H9 (cell line): ENCODE measurements around the gene TTC12. TPM values are rescaled to one million over a fixed set of nuclear protein-coding genes. Genes with fewer than 3 reads are reported as not detected.

Experiments
- DNase-seq: peaks from one replicate; pipeline ENCODE4 v3.0.0-alpha.2; 2017
- H2AFZ ChIP-seq: one replicate; pipeline ENCODE4 v1.6.1; 2013; ENCODE audit warnings: mild to moderate bottlenecking, low read length, control low read depth, moderate library complexity
- H2AK5ac ChIP-seq: 2 replicates; pipeline ENCODE4 v1.6.1; 2013; ENCODE audit warnings: low read length, control low read depth, mixed read lengths; ENCODE audit not compliant: insufficient read length
- H2BK120ac ChIP-seq: one replicate; pipeline ENCODE4 v1.6.1; 2013; ENCODE audit warnings: low read depth, mild to moderate bottlenecking, low read length, control low read depth, inconsistent platforms; ENCODE audit not compliant: poor library complexity, severe bottlenecking
- H2BK12ac ChIP-seq: 2 replicates; pipeline ENCODE4 v1.6.1; 2013; ENCODE audit warnings: low read length, control low read depth, mixed read lengths, low read depth; ENCODE audit not compliant: insufficient read length
- H2BK15ac ChIP-seq: 2 replicates; pipeline ENCODE4 v1.6.1; 2013; ENCODE audit warnings: low read depth, low read length, control low read depth
- H2BK20ac ChIP-seq: one replicate; pipeline ENCODE4 v1.6.1; 2013; ENCODE audit warnings: low read depth, mild to moderate bottlenecking, low read length, control low read depth, inconsistent platforms; ENCODE audit not compliant: poor library complexity, severe bottlenecking
- H2BK5ac ChIP-seq: 2 replicates; pipeline ENCODE4 v1.6.1; 2013; ENCODE audit warnings: low read length, control low read depth, mixed read lengths; ENCODE audit not compliant: insufficient read length
- H3K14ac ChIP-seq: 2 replicates; pipeline ENCODE4 v1.6.1; 2013; ENCODE audit warnings: low read length, control low read depth; ENCODE audit not compliant: insufficient read depth
- H3K18ac ChIP-seq: 2 replicates; pipeline ENCODE4 v1.6.1; 2013; ENCODE audit warnings: low read depth, mild to moderate bottlenecking, mixed read lengths, low read length, control low read depth; ENCODE audit not compliant: insufficient read length
- H3K23ac ChIP-seq: 2 replicates; pipeline ENCODE4 v1.6.1; 2013; ENCODE audit warnings: low read length, control low read depth, mixed read lengths, low read depth; ENCODE audit not compliant: insufficient read length
- H3K23me2 ChIP-seq: 2 replicates; pipeline ENCODE4 v1.6.1; 2013; ENCODE audit warnings: low read depth, mild to moderate bottlenecking, mixed read lengths, low read length, control low read depth; ENCODE audit not compliant: insufficient read length, poor library complexity, severe bottlenecking
- H3K27ac ChIP-seq: 2 replicates; pipeline ENCODE4 v1.5.1; 2013; ENCODE audit warnings: low read length, control low read depth, mixed read lengths, low read depth; ENCODE audit not compliant: insufficient read length
- H3K27me3 ChIP-seq: 2 replicates; pipeline ENCODE4 v1.6.1; 2013; ENCODE audit warnings: low read length, control low read depth, inconsistent platforms; ENCODE audit not compliant: insufficient read depth
- H3K4ac ChIP-seq: 2 replicates; pipeline ENCODE4 v1.6.1; 2013; ENCODE audit warnings: low read depth, mild to moderate bottlenecking, control low read depth, inconsistent platforms, low read length, moderate library complexity
- H3K4me1 ChIP-seq: 2 replicates; pipeline ENCODE4 v1.6.1; 2013; ENCODE audit warnings: low read length, control low read depth, inconsistent platforms; ENCODE audit not compliant: insufficient read depth
- H3K4me2 ChIP-seq: 2 replicates; pipeline ENCODE4 v1.6.1; 2013; ENCODE audit warnings: low read length, control low read depth, mixed read lengths; ENCODE audit not compliant: insufficient read length, insufficient read depth
- H3K56ac ChIP-seq: 2 replicates; pipeline ENCODE4 v1.6.1; 2013; ENCODE audit warnings: low read depth, mild to moderate bottlenecking, mixed read lengths, low read length, control low read depth; ENCODE audit not compliant: insufficient read length
- H3K79me1 ChIP-seq: 2 replicates; pipeline ENCODE4 v1.6.1; 2013; ENCODE audit warnings: low read depth, mild to moderate bottlenecking, moderate library complexity, low read length, control low read depth, inconsistent platforms; ENCODE audit not compliant: insufficient read depth, poor library complexity, severe bottlenecking
- H3K79me2 ChIP-seq: 2 replicates; pipeline ENCODE4 v1.6.1; 2013; ENCODE audit warnings: low read length, control low read depth, inconsistent platforms; ENCODE audit not compliant: insufficient read depth
- H3K9ac ChIP-seq: 2 replicates; pipeline ENCODE4 v1.6.1; 2013; ENCODE audit warnings: low read length, control low read depth, mixed read lengths; ENCODE audit not compliant: insufficient read length; ENCODE audit errors: extremely low read depth
- H3K9me3 ChIP-seq: one replicate; pipeline ENCODE4 v1.6.1; 2013; ENCODE audit warnings: low read depth, low read length, inconsistent platforms; ENCODE audit not compliant: control insufficient read depth
- H3T11ph ChIP-seq: one replicate; pipeline ENCODE4 v1.6.1; 2013; ENCODE audit warnings: mild to moderate bottlenecking, low read length, control low read depth, inconsistent platforms
- H4K20me1 ChIP-seq: one replicate; pipeline ENCODE4 v1.6.1; 2013; ENCODE audit not compliant: control insufficient read depth, insufficient read length, insufficient read depth
- H4K5ac ChIP-seq: 2 replicates; pipeline ENCODE4 v1.6.1; 2013; ENCODE audit warnings: low read depth, mild to moderate bottlenecking, mixed read lengths, low read length, control low read depth; ENCODE audit not compliant: insufficient read length
- H4K8ac ChIP-seq: replicated peaks from 2 replicates; pipeline ENCODE4 v1.6.1; 2013; ENCODE audit warnings: low read length, control low read depth, mixed read lengths, low read depth; ENCODE audit not compliant: insufficient read length
- H4K91ac ChIP-seq: 2 replicates; pipeline ENCODE4 v1.6.1; 2013; ENCODE audit warnings: low read depth, mild to moderate bottlenecking, moderate library complexity, mixed read lengths, low read length, control low read depth; ENCODE audit not compliant: insufficient read length
- H3K27ac Mint-ChIP-seq, 3 experiments: 2 replicates in 2 of 3; 3 replicates in 1 of 3; pipeline ENCODE4 v1.8.0; 2020 to 2021; ENCODE audit warnings: mixed read lengths in 3 of 3, mild to moderate bottlenecking in 1 of 3, moderate library complexity in 1 of 3
- H3K27me3 Mint-ChIP-seq: 2 replicates; pipeline ENCODE4 v1.8.0; 2021; ENCODE audit warnings: low read depth, mild to moderate bottlenecking, moderate library complexity, mixed read lengths
- H3K36me3 Mint-ChIP-seq, 3 experiments: 2 replicates in 2 of 3; 3 replicates in 1 of 3; pipeline ENCODE4 v1.8.0; 2020 to 2021; ENCODE audit warnings: low read depth in 3 of 3, mixed read lengths in 3 of 3; ENCODE audit not compliant: insufficient read depth in 1 of 3
- H3K4me1 Mint-ChIP-seq, 2 experiments: 2 replicates each; pipeline ENCODE4 v1.8.0; 2020; ENCODE audit warnings: mixed read lengths in 2 of 2
- H3K4me3 Mint-ChIP-seq, 2 experiments: 2 replicates in 1 of 2; 3 replicates in 1 of 2; pipeline ENCODE4 v1.8.0; 2020 to 2021; ENCODE audit warnings: mild to moderate bottlenecking in 2 of 2, mixed read lengths in 2 of 2, moderate library complexity in 1 of 2
- H3K9me3 Mint-ChIP-seq, 2 experiments: 2 replicates in 1 of 2; 3 replicates in 1 of 2; pipeline ENCODE4 v1.8.0; 2020; ENCODE audit warnings: mild to moderate bottlenecking in 2 of 2, mixed read lengths in 2 of 2, moderate library complexity in 1 of 2
- WGBS: extraction: QIAGEN DNeasy Blood & Tissue Kit; methylation state at CpG from one replicate; pipeline ENCODE4 v1.1.7; 2013; ENCODE audit warnings: missing lambda C conversion rate, low lambda C conversion rate, mixed read lengths; ENCODE audit not compliant: insufficient read length; ENCODE audit errors: extremely low coverage; 5-methylcytosine and 5-hydroxymethylcytosine counted together
- total RNA-seq: library from RNA; stranded (reverse); gene quantifications from 2 replicates; pipeline ENCODE4 v1.2.1, GENCODE V29; 2021
- TF ChIP-seq, protein P1 (sequence below): fragments of 200-600 bp; sonication (generic); conservative IDR thresholded peaks from 3 replicates; pipeline ENCODE4 v1.8.0; 2021; ENCODE audit warnings: antibody characterized with exemption, mild to moderate bottlenecking

TTC12 gene
- total RNA-seq, 1 experiment from 2014 or later, result 8.3 TPM

DNA sequence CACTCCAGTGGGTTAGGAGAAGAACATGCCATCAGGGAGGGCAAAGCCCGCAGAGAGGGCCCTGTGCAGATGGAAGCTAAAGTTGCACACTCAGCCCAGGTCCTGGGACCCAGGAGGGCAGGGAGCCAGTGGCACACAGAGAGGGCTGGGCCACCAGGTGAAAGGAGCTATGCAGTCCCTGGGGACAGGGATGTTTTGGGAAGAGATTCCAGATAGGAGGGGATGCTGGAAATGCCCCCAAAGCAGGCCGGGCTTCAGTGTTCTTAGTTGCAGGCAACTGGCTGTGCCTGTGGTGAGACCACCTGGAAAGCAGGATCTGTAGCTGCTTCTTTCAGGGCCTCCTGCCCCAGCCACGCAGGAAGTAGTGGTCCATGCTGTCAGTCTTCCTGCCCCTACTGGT lies 92.8 kb downstream of the TTC12 start:
- WGBS, result no CpG with 5 or more reads among the region's 3 CpGs

More for the DNA sequence above, 92.8 kb downstream of the TTC12 start:
- no peak overlapping the region for H3K4me2 ChIP-seq
- no peak overlapping the region for H3T11ph ChIP-seq
- H3K9me3 ChIP-seq, result no peaks in the 10 kb centered on the region
- H2BK15ac ChIP-seq, result no peak overlapping the region
- no peak overlapping the region for H3K14ac ChIP-seq
- H4K20me1 ChIP-seq, result no peaks in the 10 kb centered on the region
- Mint-ChIP-seq H3K27me3 (peaks cover 21% of the 10 kb centered on the region), H3K9me3 (no peaks in the 10 kb centered on the region), H3K4me1 (peaks cover 10 to 23% of the 10 kb centered on the region in 2 experiments), H3K36me3 (no peaks in the 10 kb centered on the region), H3K4me3 (no peak overlapping the region), H3K27ac (peak overlapping the region in 1 of 3 experiments; percentile 90; a peak in 1 of 7 replicates)
- H4K91ac ChIP-seq, result no peak overlapping the region
- no peak overlapping the region for H2BK120ac ChIP-seq
- no peak for DNase-seq
- H3K56ac ChIP-seq, result no peak overlapping the region
- no peaks in the 10 kb centered on the region for H3K79me2 ChIP-seq
- no peak overlapping the region for H3K4ac ChIP-seq
- H3K23me2 ChIP-seq, result no peaks in the 10 kb centered on the region
- H3K4me1 ChIP-seq, result no peaks in the 10 kb centered on the region
- no peak overlapping the region for H4K5ac ChIP-seq
- H3K9ac ChIP-seq, result no peak overlapping the region
- H2BK5ac ChIP-seq, result no peak overlapping the region
- no peak overlapping the region for H2BK20ac ChIP-seq
- TF ChIP-seq, protein P1, sequence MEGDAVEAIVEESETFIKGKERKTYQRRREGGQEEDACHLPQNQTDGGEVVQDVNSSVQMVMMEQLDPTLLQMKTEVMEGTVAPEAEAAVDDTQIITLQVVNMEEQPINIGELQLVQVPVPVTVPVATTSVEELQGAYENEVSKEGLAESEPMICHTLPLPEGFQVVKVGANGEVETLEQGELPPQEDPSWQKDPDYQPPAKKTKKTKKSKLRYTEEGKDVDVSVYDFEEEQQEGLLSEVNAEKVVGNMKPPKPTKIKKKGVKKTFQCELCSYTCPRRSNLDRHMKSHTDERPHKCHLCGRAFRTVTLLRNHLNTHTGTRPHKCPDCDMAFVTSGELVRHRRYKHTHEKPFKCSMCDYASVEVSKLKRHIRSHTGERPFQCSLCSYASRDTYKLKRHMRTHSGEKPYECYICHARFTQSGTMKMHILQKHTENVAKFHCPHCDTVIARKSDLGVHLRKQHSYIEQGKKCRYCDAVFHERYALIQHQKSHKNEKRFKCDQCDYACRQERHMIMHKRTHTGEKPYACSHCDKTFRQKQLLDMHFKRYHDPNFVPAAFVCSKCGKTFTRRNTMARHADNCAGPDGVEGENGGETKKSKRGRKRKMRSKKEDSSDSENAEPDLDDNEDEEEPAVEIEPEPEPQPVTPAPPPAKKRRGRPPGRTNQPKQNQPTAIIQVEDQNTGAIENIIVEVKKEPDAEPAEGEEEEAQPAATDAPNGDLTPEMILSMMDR, result no peak
- no peaks in the 10 kb centered on the region for H3K27me3 ChIP-seq
- no peak overlapping the region for H2BK12ac ChIP-seq
- H2AK5ac ChIP-seq, result no peak overlapping the region
- H3K23ac ChIP-seq, result no peak overlapping the region
- no peak overlapping the region for H3K27ac ChIP-seq
- no peak overlapping the region for H4K8ac ChIP-seq
- H3K18ac ChIP-seq, result no peak overlapping the region
- no peak overlapping the region for H2AFZ ChIP-seq
- no peaks in the 10 kb centered on the region for H3K79me1 ChIP-seq
